T-helper 2 cell treated with Interferon-gamma antibody and Interleukin-4, amounts not matched to agents 100 ng/mL and 5 ng/mL, for 36 hours (primary cell): ENCODE measurements around the gene ANO10. TPM values are rescaled to one million over a fixed set of nuclear protein-coding genes. Genes with fewer than 3 reads are reported as not detected.
"Not testable (repeated sequence)": the region's sequence is repeated elsewhere in the genome, so short reads cannot be mapped to it uniquely, and the experiment has no call there.

ENCODE experiments used
- intact Hi-C: fragments of 100-400 bp; cut with micrococcal nuclease; formaldehyde crosslinking; loops from one replicate; pipeline ENCODE4 v1.15.1; 2023
- total RNA-seq: library from RNA; stranded (reverse); gene quantifications from 2 replicates; pipeline ENCODE4 v1.2.3, GENCODE V29; 2022

The ANO10 gene
- total RNA-seq, 1 donor from 2014 or later = 11.3 TPM

- intact Hi-C loops = no loop called here
Measured at GRCh38 chr3:43523454-43524053, 98.3 kb downstream of the ANO10 start.

GRCh38 chr3:43522727-43523362 is 99.0 kb downstream of the ANO10 start:
- intact Hi-C loops = no loop called here

GRCh38 chr3:43521941-43522340 is 99.9 kb downstream of the ANO10 start:
- intact Hi-C loops = no loop called here

GRCh38 chr3:43518515-43518914 is 103.3 kb downstream of the ANO10 start:
- intact Hi-C loops = not testable (repeated sequence)

- intact Hi-C loops = no loop called here
Measured at GRCh38 chr3:43515970-43516635, 105.7 kb downstream of the ANO10 start.

GRCh38 chr3:43515208-43515917 is 106.4 kb downstream of the ANO10 start:
- intact Hi-C loops = no loop called here

GRCh38 chr3:43512754-43513404 is 108.9 kb downstream of the ANO10 start:
- intact Hi-C loops = no loop called here

- intact Hi-C loops = no loop called here
Measured at GRCh38 chr3:43506644-43507043, 115.2 kb downstream of the ANO10 start.

GRCh38 chr3:43505351-43505750 is 116.5 kb downstream of the ANO10 start:
- intact Hi-C loops = no loop called here

- intact Hi-C loops = loop anchor here (1.0 to 2.0 kb wide), 3 partner anchors 124 to 341 kb away; no protein-coding TSS in a partner anchor
Measured at GRCh38 chr3:43503067-43503728, 118.6 kb downstream of the ANO10 start.

GRCh38 chr3:43499256-43499655 is 122.6 kb downstream of the ANO10 start:
- intact Hi-C loops = no loop called here

- intact Hi-C loops = no loop called here
Measured at GRCh38 chr3:43497905-43498365, 123.9 kb downstream of the ANO10 start.

- intact Hi-C loops = no loop called here
Measured at GRCh38 chr3:43497422-43497821, 124.4 kb downstream of the ANO10 start.

GRCh38 chr3:43496740-43497375 is 125.0 kb downstream of the ANO10 start:
- intact Hi-C loops = no loop called here

- intact Hi-C loops = not testable (repeated sequence)
Measured at GRCh38 chr3:43492932-43493331, 128.9 kb downstream of the ANO10 start.

- intact Hi-C loops = not testable (repeated sequence)
Measured at GRCh38 chr3:43491807-43492206, 130.0 kb downstream of the ANO10 start.

GRCh38 chr3:43490640-43491185 is 131.1 kb downstream of the ANO10 start:
- intact Hi-C loops = no loop called here

GRCh38 chr3:43489930-43490329 is 131.9 kb downstream of the ANO10 start:
- intact Hi-C loops = no loop called here

GRCh38 chr3:43485931-43486330 is 135.9 kb downstream of the ANO10 start:
- intact Hi-C loops = no loop called here

- intact Hi-C loops = no loop called here
Measured at GRCh38 chr3:43484926-43485488, 136.8 kb downstream of the ANO10 start.
